Amniotic epithelial cell (primary cell): ENCODE results near the gene ADAT3.

ENCODE experiments used
- DNase-seq: peaks from one replicate; pipeline ENCODE4 v3.0.0-alpha.2; 2010; ENCODE audit warnings: low read depth

The ADAT3 gene

DNA sequence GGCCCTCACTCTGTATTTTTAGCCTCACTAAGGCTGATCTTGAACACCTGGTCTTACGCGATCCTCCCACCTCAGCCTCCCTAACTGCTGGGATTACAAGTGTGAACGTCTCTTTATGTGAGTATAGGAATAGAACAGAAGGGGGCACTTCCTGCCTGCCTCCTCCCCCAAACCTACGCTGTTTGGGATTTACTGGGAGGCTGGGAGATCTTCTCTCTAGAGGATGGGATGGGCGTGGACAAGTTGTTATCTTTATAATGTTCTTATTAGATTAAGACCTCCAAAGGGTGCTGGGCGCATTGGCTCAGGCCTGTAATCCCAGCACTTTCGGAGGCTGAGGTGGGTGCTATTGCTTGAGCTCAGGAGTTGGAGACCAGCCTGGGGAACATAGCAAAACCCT is 32.9 kb downstream of the ADAT3 start:
- DNase-seq = no peak

- no peak for DNase-seq
Observed at GRCh38 chr19:1941146-1942077, 36.2 kb downstream of the ADAT3 start, which contains the start of gene CSNK1G2. Gene CSNK1G2 (plus strand): TSS chr19:1941172. CDS start chr19:1969773, 28,601 bp downstream.

DNA sequence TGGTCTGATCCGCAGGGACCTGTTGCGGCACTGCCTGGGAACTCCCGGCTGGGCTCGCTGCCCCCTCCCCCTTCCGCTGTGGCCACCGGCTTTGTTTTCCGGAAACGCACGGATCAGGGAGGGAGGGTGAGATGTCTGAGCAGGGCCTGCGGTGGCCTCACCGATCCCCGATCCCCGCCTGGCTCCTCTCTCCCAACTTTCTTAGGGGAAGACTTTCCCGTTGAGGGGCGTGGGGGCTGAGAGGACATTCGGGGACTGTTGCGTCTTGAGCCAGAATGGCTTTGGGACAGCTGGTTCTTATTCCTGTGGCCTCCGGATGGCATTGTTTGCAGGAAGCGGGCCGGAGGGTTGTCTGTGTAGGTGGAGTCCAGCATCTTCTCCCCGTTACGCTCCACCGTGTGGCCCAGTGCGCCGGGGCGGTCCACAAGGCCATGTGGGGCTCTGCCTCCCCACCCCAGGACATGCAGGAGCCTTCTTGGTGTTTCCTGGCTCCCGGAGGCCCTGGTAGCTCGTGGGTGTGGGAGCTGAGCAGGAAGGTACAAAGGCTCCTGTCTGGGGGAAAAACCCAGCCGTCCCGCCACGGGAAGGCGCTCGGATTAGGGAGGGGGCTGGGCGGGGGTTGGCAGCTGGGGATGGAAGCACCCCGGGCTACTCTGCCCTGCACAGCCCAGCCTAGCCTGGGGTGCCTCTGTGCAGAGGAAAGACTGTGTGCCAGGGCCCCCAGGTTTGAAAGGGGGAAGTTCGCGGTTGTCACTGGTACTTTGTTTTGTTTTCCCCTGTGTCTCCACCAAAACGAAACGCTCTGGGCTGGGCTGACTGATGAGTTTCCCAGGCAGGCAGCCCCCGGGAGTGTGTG is 37.1 kb downstream of the ADAT3 start:
- peak; percentile 69 for DNase-seq

DNA sequence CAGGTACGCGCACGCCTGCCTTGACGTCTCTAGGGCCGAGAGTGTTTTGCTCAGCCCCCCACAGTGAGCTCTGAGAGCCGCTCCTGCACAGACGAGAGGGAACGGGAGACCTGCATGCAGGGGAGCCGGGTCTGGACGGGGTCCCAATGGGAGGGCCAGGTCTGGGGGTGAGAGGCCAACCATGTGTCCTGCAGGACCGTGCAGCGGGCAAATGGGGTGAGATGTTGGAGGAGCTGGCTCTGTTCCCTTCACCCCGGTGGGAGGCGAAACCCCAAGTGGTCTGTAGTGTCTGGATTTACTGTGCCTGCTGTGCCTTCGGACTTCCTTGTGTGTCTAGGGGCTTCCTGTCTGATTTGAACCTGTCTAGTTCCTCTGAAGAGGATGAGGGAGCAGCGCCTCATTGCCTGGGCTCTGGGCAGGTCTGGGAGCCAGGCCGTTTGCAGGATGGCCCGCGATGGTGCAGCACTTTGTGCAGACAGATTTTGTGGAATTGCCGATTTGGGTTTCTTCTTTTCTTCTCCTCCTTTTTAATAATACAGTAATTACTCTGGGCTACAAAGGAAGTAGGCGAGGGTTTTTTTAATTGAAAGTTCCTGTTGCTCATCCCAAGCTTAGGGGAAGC is 37.8 kb downstream of the ADAT3 start:
- DNase-seq = no peak

GRCh38 chr19:1943661-1944087 is 38.5 kb downstream of the ADAT3 start:
- DNase-seq = no peak

- DNase-seq = no peak
Observed at GRCh38 chr19:1944088-1944915, 39.1 kb downstream of the ADAT3 start.

GRCh38 chr19:1944916-1945561 is 39.8 kb downstream of the ADAT3 start:
- DNase-seq = no peak

DNA sequence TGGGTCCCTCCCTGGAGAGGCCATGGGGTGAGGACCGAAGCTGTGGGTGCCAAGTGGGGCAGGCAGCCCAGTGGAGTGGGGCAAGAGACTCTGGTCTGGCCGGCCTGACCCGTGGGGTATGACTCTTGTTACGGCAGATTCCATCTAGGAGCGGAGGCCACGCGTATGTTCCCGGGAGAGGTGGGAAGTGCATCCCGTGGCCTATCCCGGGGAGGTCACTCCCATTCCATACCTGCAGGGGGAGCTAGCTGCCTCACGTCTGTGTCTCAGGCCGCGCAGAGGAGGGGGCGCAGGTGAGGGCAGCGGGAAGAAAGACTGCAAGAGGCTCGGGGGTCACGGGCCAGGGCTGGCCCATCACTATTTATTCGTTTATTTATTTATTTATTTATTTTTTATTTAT is 40.7 kb downstream of the ADAT3 start:
- DNase-seq = peak; percentile 42

DNA sequence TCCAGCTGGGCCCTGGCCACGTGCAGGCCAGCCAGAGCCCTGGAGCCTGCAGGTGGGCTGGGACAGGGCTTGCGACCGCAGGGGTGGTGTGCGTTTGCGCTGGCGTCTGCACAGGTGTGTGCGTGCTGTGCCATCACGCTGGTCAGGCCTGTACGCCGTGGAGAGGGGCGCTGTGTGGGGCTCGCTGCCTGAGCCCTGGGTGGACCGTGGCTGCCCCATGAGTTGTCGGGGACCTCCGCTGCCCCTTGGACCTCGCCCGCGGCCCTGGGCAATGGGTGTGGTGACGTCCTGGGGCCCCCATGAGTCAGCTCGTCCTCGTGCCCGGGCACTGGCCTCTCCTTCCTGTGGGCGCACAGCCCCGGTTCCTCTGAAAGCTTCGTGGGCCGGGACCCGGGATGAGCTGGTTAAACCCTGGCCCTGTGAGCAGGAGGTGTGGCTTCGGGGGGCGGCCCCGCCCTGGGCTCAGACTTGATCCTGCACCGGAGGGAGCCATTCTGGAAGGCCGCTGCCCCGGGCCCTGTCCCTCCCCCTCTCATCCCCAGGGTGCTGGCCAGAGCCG is 42.5 kb downstream of the ADAT3 start:
- DNase-seq = no peak

GRCh38 chr19:1949304-1950101 is 44.3 kb downstream of the ADAT3 start:
- DNase-seq = no peak

- no peak for DNase-seq
Observed at GRCh38 chr19:1950640-1951039, 45.4 kb downstream of the ADAT3 start.

DNA sequence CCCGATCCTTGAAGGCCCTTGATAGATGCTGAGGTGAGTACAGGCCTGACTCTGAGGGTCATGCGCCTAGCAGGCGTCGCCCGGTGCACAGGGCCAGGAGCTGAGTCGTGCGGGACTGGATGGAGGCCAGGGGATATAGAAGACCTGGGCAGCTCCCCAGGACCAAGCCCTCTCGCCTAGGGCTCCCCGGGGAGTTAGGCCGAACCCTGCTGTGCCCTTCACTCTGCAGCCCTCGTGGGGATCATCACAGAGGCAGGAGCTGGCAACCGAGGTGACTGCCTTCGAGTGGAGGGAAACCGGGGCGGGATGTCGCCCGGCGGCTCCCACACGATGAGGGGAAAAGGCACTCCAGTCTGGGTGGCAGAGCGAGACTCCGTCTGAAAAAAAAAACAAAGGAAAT is 47.4 kb downstream of the ADAT3 start:
- no peak for DNase-seq

- no peak for DNase-seq
Observed at GRCh38 chr19:1953037-1953436, 47.8 kb downstream of the ADAT3 start.

GRCh38 chr19:1953441-1954094 is 48.4 kb downstream of the ADAT3 start:
- DNase-seq = no peak

GRCh38 chr19:1954532-1954933 is 49.3 kb downstream of the ADAT3 start:
- DNase-seq = no peak

- no peak for DNase-seq
Observed at GRCh38 chr19:1955171-1956121, 50.2 kb downstream of the ADAT3 start.

DNA sequence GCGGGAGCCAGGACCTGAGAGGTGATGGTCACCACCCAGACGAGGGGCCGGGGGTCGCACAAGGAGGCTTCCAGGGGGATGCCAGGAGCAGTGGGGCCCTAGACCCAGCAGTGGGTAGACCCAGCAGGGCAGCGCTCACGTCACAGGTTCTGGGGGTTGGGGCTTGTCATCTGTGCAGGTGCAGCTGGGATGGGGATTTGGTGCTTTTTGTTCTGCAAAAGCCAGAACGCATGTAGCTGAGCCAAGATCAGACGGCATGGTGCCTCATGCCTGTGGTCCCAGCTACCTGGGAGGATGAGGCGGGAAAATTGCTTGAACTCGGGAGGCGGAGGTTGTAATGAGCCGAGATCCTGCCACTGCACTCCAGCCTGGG is 50.9 kb downstream of the ADAT3 start:
- no peak for DNase-seq

DNA sequence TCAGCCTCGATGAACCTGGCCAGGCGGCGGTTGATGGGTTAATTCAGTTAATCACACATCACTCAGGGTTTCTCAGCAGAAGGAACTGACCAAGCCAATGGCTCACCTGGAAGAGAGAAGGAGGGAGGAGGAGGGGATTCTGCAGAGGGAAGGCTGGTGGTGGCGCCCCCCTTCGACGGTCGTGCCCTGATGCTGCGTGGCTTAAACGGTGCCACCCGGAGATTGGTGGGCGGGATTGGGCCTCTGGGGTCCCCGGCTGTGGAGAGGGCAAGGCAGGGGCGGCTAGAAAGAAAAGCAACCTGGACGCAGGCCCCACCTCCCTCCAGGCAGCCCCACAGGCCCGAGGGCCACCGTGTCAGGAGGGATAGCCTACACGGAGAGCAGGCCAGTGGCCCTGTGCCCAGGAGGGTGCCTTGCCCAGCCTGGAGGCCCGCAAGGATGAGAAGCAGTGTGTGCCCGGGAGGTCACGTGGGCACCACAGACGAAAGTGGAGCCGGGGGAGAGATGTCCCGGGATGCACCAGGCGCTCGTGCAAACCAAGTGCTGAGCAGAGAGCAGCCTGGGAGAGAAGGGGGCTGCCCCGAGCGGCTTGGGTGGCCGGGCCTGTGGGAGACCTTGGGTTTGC is 51.8 kb downstream of the ADAT3 start:
- DNase-seq = no peak
